GM12878 (cell line): ENCODE measurements around the gene STX8. TPM values are rescaled to one million over a fixed set of nuclear protein-coding genes. Genes with fewer than 3 reads are reported as not detected.
"Not testable (repeated sequence)": the region's sequence is repeated elsewhere in the genome, so short reads cannot be mapped to it uniquely, and the experiment has no call there.

Experiments
- ATAC-seq: fragments of 200-7000 bp; cut with Tn5 transposase; 3 replicates; pipeline ENCODE4 v1.9.1; 2020; ENCODE audit warnings: mild to moderate bottlenecking, moderate library complexity
- BruUV-seq: library from RNA; stranded (reverse); fragments of 400-500 nt; replicated peaks from 2 replicates; lab custom pipeline; 2021; lab: Mats Ljungman, UMichigan
- CTCF ChIA-PET: fragments of 300-600 bp; sonication (Branson Sonifier 250); formaldehyde crosslinking; extraction: SDS; loops from one replicate; lab custom pipeline; 2021; ENCODE audit warnings: inconsistent platforms; lab: Yijun Ruan, JAX
- POLR2A ChIA-PET: fragments of 350-600 bp; formaldehyde crosslinking; extraction: SDS; loops from one replicate; lab custom pipeline; 2021; ENCODE audit warnings: inconsistent platforms; lab: Charles Lee
- RAD21 ChIA-PET: fragments of 300-600 bp; sonication (Branson Sonifier 250); formaldehyde crosslinking; loops from one replicate; lab custom pipeline; 2023; ENCODE audit warnings: antibody characterized with exemption; ENCODE audit not compliant: unreplicated experiment; lab: Charles Lee
- SMC1A ChIA-PET: fragments of 300-600 bp; sonication (Branson Sonifier 250); formaldehyde crosslinking; loops from one replicate; lab custom pipeline; 2023; ENCODE audit not compliant: unreplicated experiment, uncharacterized antibody; lab: Charles Lee
- DNase-seq: peaks from one replicate; pipeline ENCODE4 v3.0.0-alpha.2; 2011; ENCODE audit warnings: low read depth, low spot score
- FAIRE-seq: peaks from 3 replicates; lab custom pipeline; 2011; peaks lifted over from hg19 to GRCh38; lab: Jason Lieb, UNC
- H2AFZ ChIP-seq: 2 replicates; pipeline ENCODE4 v1.6.0; 2011; ENCODE audit warnings: low read depth, low read length, control low read depth; ENCODE audit not compliant: control insufficient read depth
- H3K27ac ChIP-seq: 2 replicates; pipeline ENCODE4 v1.5.1; 2011; ENCODE audit warnings: control low read depth; ENCODE audit not compliant: control insufficient read depth, insufficient read depth
- H3K27me3 ChIP-seq, 2 experiments: replicated peaks in 1 of 2; 2 replicates each; pipeline versions ENCODE4 v1.6.0 to v1.6.1; 2011; ENCODE audit warnings: low read length in 1 of 2; ENCODE audit not compliant: control insufficient read depth in 2 of 2, insufficient read depth in 2 of 2
- H3K36me3 ChIP-seq, 2 experiments: 2 replicates each; pipeline ENCODE4 v1.5.1; 2011; ENCODE audit warnings: low read length in 1 of 2; ENCODE audit not compliant: control insufficient read depth in 2 of 2, insufficient read depth in 2 of 2
- H3K4me1 ChIP-seq: 2 replicates; pipeline ENCODE4 v1.6.1; 2011; ENCODE audit warnings: mild to moderate bottlenecking, low read length, moderate library complexity, mixed read lengths; ENCODE audit not compliant: control insufficient read depth, insufficient read depth
- H3K4me2 ChIP-seq: 2 replicates; pipeline ENCODE4 v1.6.0; 2011; ENCODE audit warnings: control low read depth; ENCODE audit not compliant: control insufficient read depth, insufficient read depth
- H3K4me3 ChIP-seq: fragments of 200-600 bp; sonication (generic); 2 replicates; pipeline ENCODE4 v1.5.1; 2016
- H3K79me2 ChIP-seq: 2 replicates; pipeline ENCODE4 v1.6.0; 2011; ENCODE audit warnings: low read length; ENCODE audit not compliant: control insufficient read depth, insufficient read depth
- H3K9ac ChIP-seq: 2 replicates; pipeline ENCODE4 v1.8.0; 2011; ENCODE audit warnings: low read length, control low read depth, mixed read lengths; ENCODE audit not compliant: control insufficient read depth, insufficient read depth
- H3K9me3 ChIP-seq: replicated peaks from 3 replicates; pipeline ENCODE4 v1.5.1; 2011; ENCODE audit warnings: mild to moderate bottlenecking, low read length; ENCODE audit not compliant: control insufficient read depth, insufficient read depth
- H4K20me1 ChIP-seq: 2 replicates; pipeline ENCODE4 v1.6.0; 2011; ENCODE audit not compliant: control insufficient read depth, insufficient read depth
- CHD1 ChIP-seq: IDR thresholded peaks from 2 replicates; pipeline ENCODE4 v1.6.1; 2012; ENCODE audit warnings: low read depth, low read length, improper control_type of control experiment
- IKZF2 ChIP-seq, 2 experiments: fragments of 450-650 bp; IDR thresholded peaks; 2 replicates each; pipeline ENCODE4 v1.6.1; 2017; ENCODE audit warnings: mild to moderate bottlenecking in 2 of 2, moderate library complexity in 2 of 2
- KDM1A ChIP-seq: fragments of 200-600 bp; sonication (generic); IDR thresholded peaks from 2 replicates; pipeline ENCODE4 v1.6.1; 2016; ENCODE audit warnings: borderline replicate concordance
- NR2C1 ChIP-seq: fragments of 450-650 bp; IDR thresholded peaks from 2 replicates; pipeline ENCODE4 v1.6.1; 2017; ENCODE audit warnings: antibody characterized with exemption, mild to moderate bottlenecking, moderate library complexity
- RUNX3 ChIP-seq: IDR thresholded peaks from 2 replicates; pipeline ENCODE4 v1.6.1; 2012; ENCODE audit warnings: low read length, inconsistent platforms
- SREBF1 ChIP-seq: IDR thresholded peaks from 2 replicates; pipeline ENCODE4 v1.6.1; 2012; ENCODE audit warnings: mild to moderate bottlenecking, low read length
- WGBS: methylation state at CpG from one replicate; pipeline ENCODE4 v1.1.6; 2016; ENCODE audit warnings: low lambda C conversion rate; ENCODE audit not compliant: insufficient replicate concordance, insufficient coverage; ENCODE audit errors: missing lambda C conversion rate; 5-methylcytosine and 5-hydroxymethylcytosine counted together
- in situ Hi-C: fragments of 300-500 bp; cut with MboI; formaldehyde crosslinking; loops from 9 replicates; pipeline ENCODE4 v1.14.3; 2018; ENCODE audit warnings: mixed read lengths
- intact Hi-C: fragments of 100-400 bp; cut with micrococcal nuclease; formaldehyde crosslinking; loops from one replicate; pipeline ENCODE4 v1.14.2; 2022; ENCODE audit not compliant: unreplicated experiment
- polyA plus RNA-seq, 11 experiments: library from polyadenylated mRNA; depleted of rRNA in 4 of 11; unstranded in 6 of 11; stranded (reverse) in 5 of 11; fragments of >200 nt; fragmentation: Nextera tagmentation in 4 of 11; fragmentation: Illumina TruSeq in 1 of 11; extraction: Ambion mirVana in 4 of 11; extraction: Trizol in 1 of 11; gene quantifications; 1 replicate in 1 of 11; 2 replicates in 10 of 11; pipeline versions ENCODE4 v1.2.1 to v1.2.3, GENCODE V29; 2011 to 2016; ENCODE audit warnings: inconsistent platforms in 2 of 11, missing spikeins in 2 of 11, low read depth in 1 of 11
- total RNA-seq, 4 experiments: library from RNA; depleted of rRNA in 3 of 4; stranded (reverse); fragments of >200 nt in 3 of 4; fragmentation: Illumina TruSeq in 1 of 4; extraction: Trizol in 1 of 4; gene quantifications; 2 replicates each; pipeline versions ENCODE4 v1.2.1 to v1.2.3, GENCODE V29; 2013 to 2021

Gene STX8
- total and polyA plus RNA-seq, 10 of the 15 experiments (the other 5 are each of a cell fraction or from before 2014, with no cell fraction given), result 47.9 to 151 (median 72.9) TPM

GRCh38 chr17:9566739-9567138 lies 8.9 kb downstream of the STX8 start:
- in situ Hi-C loops, H3K4me3 ChIP-seq, H3K9me3 ChIP-seq, BruUV-seq, POLR2A ChIA-PET, H3K36me3 ChIP-seq, RAD21 ChIA-PET, H3K27me3 ChIP-seq, DNase-seq, H2AFZ ChIP-seq, H3K9ac ChIP-seq, H3K79me2 ChIP-seq, FAIRE-seq, H3K27ac ChIP-seq, H4K20me1 ChIP-seq, H3K4me2 ChIP-seq, H3K4me1 ChIP-seq, ATAC-seq, intact Hi-C loops: not testable (repeated sequence)
- CTCF ChIA-PET, result interaction anchor here (0.8 to 1.2 kb wide), 4 partner anchors 9 to 16 kb away, joined by 3 read pairs; partner anchors contain the start of gene STX8
- SMC1A ChIA-PET, result interaction anchor here (2.3 kb wide), 1 partner anchor 9 kb away, joined by 9 read pairs; the partner anchor contains the start of genes CFAP52 and STX8
- WGBS, result 96% methylated on average over 3 of the region's 5 CpGs

DNA sequence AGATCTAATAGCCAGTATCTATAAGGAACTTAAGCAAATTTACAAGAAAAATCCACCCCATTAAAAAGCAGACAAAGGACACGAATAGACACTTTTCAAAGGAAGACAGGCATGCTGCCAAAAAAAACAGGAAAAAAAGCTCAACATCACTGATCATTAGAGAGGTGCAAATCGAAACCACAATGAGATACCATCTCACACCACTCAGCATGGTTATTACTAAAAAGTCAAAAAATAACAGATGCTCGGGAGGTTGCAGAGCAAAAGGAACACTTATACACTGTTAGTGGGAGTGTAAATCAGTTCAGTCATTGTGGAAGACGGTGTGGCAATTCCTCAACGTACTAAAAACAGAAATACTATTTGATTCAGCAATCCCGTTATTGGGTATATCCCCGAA lies 9.6 kb downstream of the STX8 start:
- 39% methylated on average over 7 of the region's 7 CpGs for WGBS
- Histone ChIP-seq H3K79me2 (no peaks in the 10 kb centered on the region), H3K27me3 (no peaks in the 10 kb centered on the region), H3K4me1 (peaks cover 4% of the 10 kb centered on the region; the same call in 1 of the 2 replicates), H3K9me3 (peaks cover 2% of the 10 kb centered on the region; the same call in 2 of the 3 replicates), H3K9ac (no peak overlapping the region), H3K27ac (no peak overlapping the region), H3K36me3 (peaks cover 0 to 9% of the 10 kb centered on the region in 2 experiments; a peak in 3 of 4 replicates), H3K4me2 (0 out of 2 replicates have a peak overlapping the region, but pooled peaks have one; percentile 9), H2AFZ (no peak overlapping the region), H3K4me3 (no peak overlapping the region), H4K20me1 (no peaks in the 10 kb centered on the region)
- ChIA-PET POLR2A (no interaction called here), RAD21 (no interaction called here), CTCF (interaction anchor here (0.6 to 2.0 kb wide), 3 partner anchors 9 to 11 kb away, joined by 3 to 6 read pairs (median 3); partner anchors contain the start of gene STX8), SMC1A (interaction anchor here (2.3 kb wide), 1 partner anchor 10 kb away, joined by 9 read pairs; the partner anchor contains the start of genes CFAP52 and STX8)
- DNase-seq (no peak), ATAC-seq (no peak), FAIRE-seq (no peak)
- no TSS peak for BruUV-seq
- in situ Hi-C loops, result no loop called here
- TF ChIP-seq KDM1A, result no peak
- no peak for TF ChIP-seq SREBF1
- TF ChIP-seq CHD1, result no peak
- TF ChIP-seq NR2C1, result no peak
- peak; percentile 22; the same call in 1 of the 2 replicates for TF ChIP-seq RUNX3
- 0 out of 4 replicates have a peak, but pooled peaks of 1 of the 2 experiments have one; percentile 10 for TF ChIP-seq IKZF2 (IDR thresholded peaks at IDR 0.05)
- intact Hi-C loops, result no loop called here
